Sigmoid colon (tissue), 4 donors: Measurements from ENCODE around the gene FNIP2.

Experiments used
- EP300 ChIP-seq, 4 donors: sonication (generic); formaldehyde crosslinking; IDR thresholded peaks; one replicate each; pipeline ENCODE4 v1.6.1; 2017; ENCODE audit warnings: antibody characterized with exemption in 4 of 4
- POLR2A ChIP-seq, 2 donors: fragments of 450-650 bp; IDR thresholded peaks; one replicate each; pipeline ENCODE4 v1.6.1; 2016; ENCODE audit warnings: antibody characterized with exemption in 2 of 2, mild to moderate bottlenecking in 2 of 2, moderate library complexity in 2 of 2
- POLR2AphosphoS5 ChIP-seq, 4 donors: sonication (generic); formaldehyde crosslinking; IDR thresholded peaks; one replicate each; pipeline ENCODE4 v1.6.1; 2017; ENCODE audit warnings: antibody characterized with exemption in 4 of 4
- TF ChIP-seq, protein P1 (sequence below), 4 experiments: fragments of 450-650 bp in 3 of 4; fragments of 200-600 bp in 1 of 4; IDR thresholded peaks; one replicate each; pipeline ENCODE4 v1.5.1; 2016 to 2019; ENCODE audit warnings: antibody characterized with exemption in 4 of 4, mild to moderate bottlenecking in 3 of 4, moderate library complexity in 2 of 4

DNA sequence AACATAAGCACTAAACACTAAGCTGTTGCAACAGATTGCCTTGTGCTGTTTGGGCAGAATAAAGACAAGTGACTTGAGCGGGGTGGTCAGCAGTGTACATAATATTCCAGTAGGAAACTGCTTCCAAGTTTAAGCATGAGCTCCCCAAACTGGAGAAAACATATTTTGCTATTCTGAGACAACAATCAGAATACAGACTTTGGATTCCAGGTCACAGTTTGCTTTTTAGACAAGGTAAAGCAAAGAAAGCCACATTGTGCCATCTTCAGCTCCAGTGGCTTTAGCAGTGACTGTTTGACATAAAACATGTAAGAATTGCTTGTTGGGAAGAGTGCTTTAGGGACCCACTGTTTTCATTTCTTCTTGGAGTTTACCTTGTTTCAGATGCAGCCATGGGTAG lies 136.0 kb downstream of the FNIP2 start:
- TF ChIP-seq, protein P1, sequence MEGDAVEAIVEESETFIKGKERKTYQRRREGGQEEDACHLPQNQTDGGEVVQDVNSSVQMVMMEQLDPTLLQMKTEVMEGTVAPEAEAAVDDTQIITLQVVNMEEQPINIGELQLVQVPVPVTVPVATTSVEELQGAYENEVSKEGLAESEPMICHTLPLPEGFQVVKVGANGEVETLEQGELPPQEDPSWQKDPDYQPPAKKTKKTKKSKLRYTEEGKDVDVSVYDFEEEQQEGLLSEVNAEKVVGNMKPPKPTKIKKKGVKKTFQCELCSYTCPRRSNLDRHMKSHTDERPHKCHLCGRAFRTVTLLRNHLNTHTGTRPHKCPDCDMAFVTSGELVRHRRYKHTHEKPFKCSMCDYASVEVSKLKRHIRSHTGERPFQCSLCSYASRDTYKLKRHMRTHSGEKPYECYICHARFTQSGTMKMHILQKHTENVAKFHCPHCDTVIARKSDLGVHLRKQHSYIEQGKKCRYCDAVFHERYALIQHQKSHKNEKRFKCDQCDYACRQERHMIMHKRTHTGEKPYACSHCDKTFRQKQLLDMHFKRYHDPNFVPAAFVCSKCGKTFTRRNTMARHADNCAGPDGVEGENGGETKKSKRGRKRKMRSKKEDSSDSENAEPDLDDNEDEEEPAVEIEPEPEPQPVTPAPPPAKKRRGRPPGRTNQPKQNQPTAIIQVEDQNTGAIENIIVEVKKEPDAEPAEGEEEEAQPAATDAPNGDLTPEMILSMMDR (IDR thresholded peaks at IDR 0.05), result no peak
- TF ChIP-seq EP300 (IDR thresholded peaks at IDR 0.05), result no peak
- TF ChIP-seq POLR2A (IDR thresholded peaks at IDR 0.05), result no peak
- no peak for TF ChIP-seq POLR2AphosphoS5 (IDR thresholded peaks at IDR 0.05)
